ENCODE measurements around the gene KIT. TPM values are rescaled to one million over a fixed set of nuclear protein-coding genes. Genes with fewer than 3 reads are reported as not detected.

KIT gene
- total and polyA plus RNA-seq, 10 of the 15 experiments (the other 5 are each of a cell fraction or from before 2014, with no cell fraction given), result 0.01 to 0.03 TPM; not detected in 8

DNA sequence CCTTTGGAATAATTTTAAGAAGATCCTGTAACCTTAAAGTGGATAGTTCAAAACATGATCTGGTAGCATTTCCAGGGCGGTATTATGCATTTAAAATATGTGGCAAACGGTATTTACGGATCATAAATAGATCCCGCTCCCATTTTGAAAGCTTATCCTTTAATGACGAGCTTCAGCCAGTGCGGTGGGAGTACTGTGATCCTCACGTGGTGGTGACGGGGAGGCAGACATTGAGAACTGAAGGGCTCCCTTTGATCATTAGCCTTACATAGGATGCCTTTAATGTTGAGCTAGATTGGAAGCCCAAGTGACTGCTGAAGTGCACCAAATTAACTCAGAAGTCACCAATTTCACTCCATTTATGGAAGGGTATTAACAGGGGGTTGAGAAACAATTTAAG lies 56.9 kb downstream of the KIT start:
- Histone ChIP-seq H3K27ac (ENCODE audit: control insufficient read depth, insufficient read depth) (no peak overlapping the region), H3K79me2 (ENCODE audit: control insufficient read depth, insufficient read depth, low read length) (no peaks in the 10 kb centered on the region), H3K27me3 (replicated peaks in 1 of 2; ENCODE audit: control insufficient read depth in 2 of 2, insufficient read depth in 2 of 2, low read length in 1 of 2) (no peaks in the 10 kb centered on the region), H4K20me1 (ENCODE audit: control insufficient read depth, insufficient read depth) (no peaks in the 10 kb centered on the region), H2AFZ (ENCODE audit: control insufficient read depth, low read depth, low read length) (no peak overlapping the region), H3K4me3 (no peak overlapping the region), H3K9me3 (replicated peaks; ENCODE audit: control insufficient read depth, insufficient read depth, low read length) (no peaks in the 10 kb centered on the region), H3K36me3 (ENCODE audit: control insufficient read depth in 2 of 2, insufficient read depth in 2 of 2, low read length in 1 of 2) (no peaks in the 10 kb centered on the region), H3K9ac (ENCODE audit: control insufficient read depth, insufficient read depth, low read length) (no peak overlapping the region), H3K4me2 (ENCODE audit: control insufficient read depth, insufficient read depth) (no peak overlapping the region), H3K4me1 (ENCODE audit: control insufficient read depth, insufficient read depth, low read length) (no peaks in the 10 kb centered on the region)
- TF ChIP-seq, protein P1, sequence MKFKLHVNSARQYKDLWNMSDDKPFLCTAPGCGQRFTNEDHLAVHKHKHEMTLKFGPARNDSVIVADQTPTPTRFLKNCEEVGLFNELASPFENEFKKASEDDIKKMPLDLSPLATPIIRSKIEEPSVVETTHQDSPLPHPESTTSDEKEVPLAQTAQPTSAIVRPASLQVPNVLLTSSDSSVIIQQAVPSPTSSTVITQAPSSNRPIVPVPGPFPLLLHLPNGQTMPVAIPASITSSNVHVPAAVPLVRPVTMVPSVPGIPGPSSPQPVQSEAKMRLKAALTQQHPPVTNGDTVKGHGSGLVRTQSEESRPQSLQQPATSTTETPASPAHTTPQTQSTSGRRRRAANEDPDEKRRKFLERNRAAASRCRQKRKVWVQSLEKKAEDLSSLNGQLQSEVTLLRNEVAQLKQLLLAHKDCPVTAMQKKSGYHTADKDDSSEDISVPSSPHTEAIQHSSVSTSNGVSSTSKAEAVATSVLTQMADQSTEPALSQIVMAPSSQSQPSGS (IDR thresholded peaks at IDR 0.05; ENCODE audit: low read length), result no peak
- no peak for TF ChIP-seq FOXM1 (IDR thresholded peaks at IDR 0.05; ENCODE audit: low read depth, low read length)
- TF ChIP-seq, protein P2, sequence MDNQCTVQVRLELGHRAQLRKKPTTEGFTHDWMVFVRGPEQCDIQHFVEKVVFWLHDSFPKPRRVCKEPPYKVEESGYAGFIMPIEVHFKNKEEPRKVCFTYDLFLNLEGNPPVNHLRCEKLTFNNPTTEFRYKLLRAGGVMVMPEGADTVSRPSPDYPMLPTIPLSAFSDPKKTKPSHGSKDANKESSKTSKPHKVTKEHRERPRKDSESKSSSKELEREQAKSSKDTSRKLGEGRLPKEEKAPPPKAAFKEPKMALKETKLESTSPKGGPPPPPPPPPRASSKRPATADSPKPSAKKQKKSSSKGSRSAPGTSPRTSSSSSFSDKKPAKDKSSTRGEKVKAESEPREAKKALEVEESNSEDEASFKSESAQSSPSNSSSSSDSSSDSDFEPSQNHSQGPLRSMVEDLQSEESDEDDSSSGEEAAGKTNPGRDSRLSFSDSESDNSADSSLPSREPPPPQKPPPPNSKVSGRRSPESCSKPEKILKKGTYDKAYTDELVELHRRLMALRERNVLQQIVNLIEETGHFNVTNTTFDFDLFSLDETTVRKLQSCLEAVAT (IDR thresholded peaks at IDR 0.05), result no peak
- no peak for TF ChIP-seq ZNF274 (IDR thresholded peaks at IDR 0.05; ENCODE audit: insufficient read depth, insufficient read length)
- TF ChIP-seq, protein P3, sequence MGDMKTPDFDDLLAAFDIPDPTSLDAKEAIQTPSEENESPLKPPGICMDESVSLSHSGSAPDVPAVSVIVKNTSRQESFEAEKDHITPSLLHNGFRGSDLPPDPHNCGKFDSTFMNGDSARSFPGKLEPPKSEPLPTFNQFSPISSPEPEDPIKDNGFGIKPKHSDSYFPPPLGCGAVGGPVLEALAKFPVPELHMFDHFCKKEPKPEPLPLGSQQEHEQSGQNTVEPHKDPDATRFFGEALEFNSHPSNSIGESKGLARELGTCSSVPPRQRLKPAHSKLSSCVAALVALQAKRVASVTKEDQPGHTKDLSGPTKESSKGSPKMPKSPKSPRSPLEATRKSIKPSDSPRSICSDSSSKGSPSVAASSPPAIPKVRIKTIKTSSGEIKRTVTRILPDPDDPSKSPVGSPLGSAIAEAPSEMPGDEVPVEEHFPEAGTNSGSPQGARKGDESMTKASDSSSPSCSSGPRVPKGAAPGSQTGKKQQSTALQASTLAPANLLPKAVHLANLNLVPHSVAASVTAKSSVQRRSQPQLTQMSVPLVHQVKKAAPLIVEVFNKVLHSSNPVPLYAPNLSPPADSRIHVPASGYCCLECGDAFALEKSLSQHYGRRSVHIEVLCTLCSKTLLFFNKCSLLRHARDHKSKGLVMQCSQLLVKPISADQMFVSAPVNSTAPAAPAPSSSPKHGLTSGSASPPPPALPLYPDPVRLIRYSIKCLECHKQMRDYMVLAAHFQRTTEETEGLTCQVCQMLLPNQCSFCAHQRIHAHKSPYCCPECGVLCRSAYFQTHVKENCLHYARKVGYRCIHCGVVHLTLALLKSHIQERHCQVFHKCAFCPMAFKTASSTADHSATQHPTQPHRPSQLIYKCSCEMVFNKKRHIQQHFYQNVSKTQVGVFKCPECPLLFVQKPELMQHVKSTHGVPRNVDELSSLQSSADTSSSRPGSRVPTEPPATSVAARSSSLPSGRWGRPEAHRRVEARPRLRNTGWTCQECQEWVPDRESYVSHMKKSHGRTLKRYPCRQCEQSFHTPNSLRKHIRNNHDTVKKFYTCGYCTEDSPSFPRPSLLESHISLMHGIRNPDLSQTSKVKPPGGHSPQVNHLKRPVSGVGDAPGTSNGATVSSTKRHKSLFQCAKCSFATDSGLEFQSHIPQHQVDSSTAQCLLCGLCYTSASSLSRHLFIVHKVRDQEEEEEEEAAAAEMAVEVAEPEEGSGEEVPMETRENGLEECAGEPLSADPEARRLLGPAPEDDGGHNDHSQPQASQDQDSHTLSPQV (IDR thresholded peaks at IDR 0.05), result no peak
- no peak for TF ChIP-seq JUNB (IDR thresholded peaks at IDR 0.05)
- TF ChIP-seq, protein P4, sequence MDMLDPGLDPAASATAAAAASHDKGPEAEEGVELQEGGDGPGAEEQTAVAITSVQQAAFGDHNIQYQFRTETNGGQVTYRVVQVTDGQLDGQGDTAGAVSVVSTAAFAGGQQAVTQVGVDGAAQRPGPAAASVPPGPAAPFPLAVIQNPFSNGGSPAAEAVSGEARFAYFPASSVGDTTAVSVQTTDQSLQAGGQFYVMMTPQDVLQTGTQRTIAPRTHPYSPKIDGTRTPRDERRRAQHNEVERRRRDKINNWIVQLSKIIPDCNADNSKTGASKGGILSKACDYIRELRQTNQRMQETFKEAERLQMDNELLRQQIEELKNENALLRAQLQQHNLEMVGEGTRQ (IDR thresholded peaks at IDR 0.05; ENCODE audit: borderline replicate concordance, low read depth, low read length), result no peak
- no TSS peak for BruUV-seq (replicated peaks)
- ChIA-PET CTCF (interaction anchor here (1.5 kb wide), 1 partner anchor 9 kb away, joined by 6 read pairs; no protein-coding TSS in a partner anchor), RAD21 (ENCODE audit: unreplicated experiment) (no interaction called here), SMC1A (ENCODE audit: uncharacterized antibody, unreplicated experiment) (interaction anchor here (1.0 kb wide), 1 partner anchor 16 kb away, joined by 3 read pairs; no protein-coding TSS in a partner anchor), POLR2A (no interaction called here)
- 31% methylated on average over 8 of the region's 8 CpGs for WGBS (ENCODE audit: insufficient coverage, insufficient replicate concordance, low lambda C conversion rate, missing lambda C conversion rate)
- in situ Hi-C loops (cut with MboI), result no loop called here
- DNase-seq (ENCODE audit: low read depth, low spot score) (no peak), FAIRE-seq (no peak), ATAC-seq (no peak)
- intact Hi-C loops (cut with micrococcal nuclease; ENCODE audit: unreplicated experiment), result no loop called here

All from GM12878 (cell line).